HG03159 (cell line): Measurements from ENCODE around the gene AASDHPPT.
A peak's percentile ranks its signal among the peaks of the same experiment; 100 is the strongest.
"Not testable (repeated sequence)": the region's sequence is repeated elsewhere in the genome, so short reads cannot be mapped to it uniquely, and the experiment has no call there.

Experiments used
- ATAC-seq: cut with Tn5 transposase; IDR thresholded peaks from one replicate; pipeline ENCODE4 v1.9.1; 2021; ENCODE audit warnings: mild to moderate bottlenecking, moderate library complexity; ENCODE audit not compliant: unreplicated experiment

Gene AASDHPPT

GRCh38 chr11:106077609-106078455 is at the start of gene AASDHPPT:
Gene AASDHPPT, plus strand, starts transcription at chr11:106077662. Its CDS starts 49 bp downstream, at chr11:106077711.
- peak; percentile 27 for ATAC-seq

GRCh38 chr11:106030609-106031008 is 46.9 kb upstream of the AASDHPPT start:
- ATAC-seq = no peak

- ATAC-seq = no peak
These were observed 46.2 kb upstream of the AASDHPPT start for GRCh38 chr11:106031202-106031810.

GRCh38 chr11:106031936-106032335 is 45.5 kb upstream of the AASDHPPT start:
- no peak for ATAC-seq

- ATAC-seq = no peak
These were observed 44.6 kb upstream of the AASDHPPT start for GRCh38 chr11:106032861-106033260.

GRCh38 chr11:106043540-106043939 is 33.9 kb upstream of the AASDHPPT start:
- no peak for ATAC-seq

GRCh38 chr11:106047631-106048030 is 29.8 kb upstream of the AASDHPPT start:
- ATAC-seq = no peak

GRCh38 chr11:106049727-106050476 is 27.6 kb upstream of the AASDHPPT start:
- ATAC-seq = no peak

- no peak for ATAC-seq
These were observed 26.4 kb upstream of the AASDHPPT start for GRCh38 chr11:106051103-106051502.

- not testable (repeated sequence) for ATAC-seq
These were observed 19.1 kb upstream of the AASDHPPT start for GRCh38 chr11:106058377-106058776.

- ATAC-seq = no peak
These were observed 17.8 kb upstream of the AASDHPPT start for GRCh38 chr11:106059617-106060016.

GRCh38 chr11:106061249-106061784 is 16.1 kb upstream of the AASDHPPT start:
- ATAC-seq = no peak

GRCh38 chr11:106061954-106062949 is 15.2 kb upstream of the AASDHPPT start:
- ATAC-seq = no peak

- peak; percentile 64 for ATAC-seq
These were observed 14.5 kb upstream of the AASDHPPT start for GRCh38 chr11:106063009-106063408.

GRCh38 chr11:106070606-106071005 is 6.9 kb upstream of the AASDHPPT start:
- ATAC-seq = no peak

GRCh38 chr11:106072804-106073203 is 4.7 kb upstream of the AASDHPPT start:
- ATAC-seq = no peak

GRCh38 chr11:106076171-106076918 is 1.1 kb upstream of the AASDHPPT start:
- ATAC-seq = no peak

- ATAC-seq = peak; percentile 96
These were observed 398 bp upstream of the AASDHPPT start, which contains the start of gene KBTBD3 for GRCh38 chr11:106076919-106077608. Gene KBTBD3, minus strand, starts transcription at chr11:106077347. Its CDS starts 18,250 bp downstream, at chr11:106059097.

- no peak for ATAC-seq
These were observed 4.6 kb downstream of the AASDHPPT start for GRCh38 chr11:106082096-106082495.
